Gastrocnemius medialis (tissue), 4 donors: Measurements from ENCODE around the gene SGMS1. TPM values are rescaled to one million over a fixed set of nuclear protein-coding genes. Genes with fewer than 3 reads are reported as not detected.
"Not testable (repeated sequence)": the region's sequence is repeated elsewhere in the genome, so short reads cannot be mapped to it uniquely, and the experiment has no call there.

ENCODE experiments used
- ATAC-seq, 2 donors: fragments of 150-250 bp; one replicate each; pipeline ENCODE4 v1.9.1; 2016
- DNase-seq, 2 donors: peaks; one replicate each; pipeline ENCODE4 v3.0.0-alpha.2; 2019
- H3K27ac ChIP-seq, 4 donors: fragments of 200-600 bp; sonication (generic); 1 replicate in 1 of 4; 2 replicates in 3 of 4; pipeline ENCODE4 v1.5.1; 2016 to 2018; ENCODE audit warnings: mild to moderate bottlenecking in 2 of 4, moderate library complexity in 1 of 4
- H3K27me3 ChIP-seq, 3 donors: fragments of 200-600 bp; sonication (generic) in 2 of 3; 1 replicate in 1 of 3; 2 replicates in 2 of 3; pipeline versions ENCODE4 v1.5.1 to v1.6.0; 2016 to 2019; ENCODE audit warnings: mild to moderate bottlenecking in 1 of 3, moderate library complexity in 1 of 3
- H3K36me3 ChIP-seq, 2 donors: fragments of 200-600 bp; sonication (generic) in 1 of 2; one replicate each; pipeline ENCODE4 v1.5.1; 2017 to 2018
- H3K4me1 ChIP-seq, 2 donors: fragments of 200-600 bp; sonication (generic) in 1 of 2; one replicate each; pipeline ENCODE4 v1.5.1; 2016 to 2017; ENCODE audit warnings: mild to moderate bottlenecking in 2 of 2
- H3K4me3 ChIP-seq, 4 donors: fragments of 200-600 bp; sonication (generic) in 3 of 4; 1 replicate in 1 of 4; 2 replicates in 3 of 4; pipeline ENCODE4 v1.5.1; 2016 to 2019; ENCODE audit warnings: mild to moderate bottlenecking in 2 of 4
- H3K9me3 ChIP-seq, 3 donors: fragments of 200-600 bp; sonication (generic) in 2 of 3; 1 replicate in 1 of 3; 2 replicates in 2 of 3; pipeline ENCODE4 v1.5.1; 2016 to 2019
- CTCF ChIP-seq, 5 experiments: fragments of 450-650 bp in 3 of 5; fragments of 200-600 bp in 2 of 5; sonication (generic) in 2 of 5; IDR thresholded peaks in 4 of 5; conservative IDR thresholded peaks in 1 of 5; 1 replicate in 4 of 5; 2 replicates in 1 of 5; pipeline ENCODE4 v1.5.1; 2016 to 2019; ENCODE audit warnings: antibody characterized with exemption in 5 of 5, mild to moderate bottlenecking in 3 of 5, moderate library complexity in 3 of 5
- POLR2A ChIP-seq, 2 donors: fragments of 450-650 bp; IDR thresholded peaks; one replicate each; pipeline ENCODE4 v1.6.1; 2017; ENCODE audit warnings: antibody characterized with exemption in 2 of 2, mild to moderate bottlenecking in 2 of 2, moderate library complexity in 2 of 2
- in situ Hi-C, 4 donors: fragments of 200-750 bp; cut with MboI; loops; one replicate each; pipeline versions ENCODE4 v1.15.0 to v1.8.0; 2017; ENCODE audit warnings: low sequenced_read_pairs in 4 of 4
- intact Hi-C: fragments of 100-400 bp; cut with DNase I; formaldehyde crosslinking; loops from one replicate; pipeline ENCODE4 v1.15.1; 2023; ENCODE audit warnings: low total_unique reads
- total RNA-seq, 4 donors: library from RNA; depleted of rRNA; stranded (reverse); fragments of >200 nt; gene quantifications; one replicate each; pipeline versions ENCODE4 v1.1.0 to v1.2.3, GENCODE V29; 2016

Gene SGMS1
- total RNA-seq, 4 donors from 2014 or later = 17.6 to 30.7 (median 25.0) TPM

GRCh38 chr10:50497758-50498157, 126.0 kb downstream of the SGMS1 start:
- intact Hi-C loops = loop anchor here (2.0 kb wide), 1 partner anchor 27 kb away; no protein-coding TSS in a partner anchor
- no peak for DNase-seq
- peak overlapping the region in 2 of 4 donors; percentile 4 to 8 for H3K4me3 ChIP-seq

GRCh38 chr10:50496228-50496627, 127.5 kb downstream of the SGMS1 start:
- intact Hi-C loops = loop anchor here (2.0 kb wide), 1 partner anchor 25 kb away; no protein-coding TSS in a partner anchor
- peaks cover 4 to 16% of the 10 kb centered on the region in 2 donors for H3K4me1 ChIP-seq
- no peak overlapping the region for H3K4me3 ChIP-seq
- in situ Hi-C loops = no loop called here
- ATAC-seq = no peak
- H3K9me3 ChIP-seq = no peaks in the 10 kb centered on the region
- no peaks in the 10 kb centered on the region for H3K36me3 ChIP-seq
- H3K27ac ChIP-seq = peak overlapping the region in 3 of 4 donors; percentile 70 to 79 (median 76)
- H3K27me3 ChIP-seq = no peaks in the 10 kb centered on the region
- TF ChIP-seq POLR2A (IDR thresholded peaks at IDR 0.05) (no peak), CTCF (IDR thresholded peaks at IDR 0.05 in 4 of 5, conservative IDR thresholded peaks at IDR 0.05 in 1 of 5) (no peak)
- no peak for DNase-seq

More at GRCh38 chr10:50497758-50498157, 126.0 kb downstream of the SGMS1 start:
- Histone ChIP-seq H3K27ac (peak overlapping the region; percentile 70 to 82 (median 78)), H3K9me3 (no peaks in the 10 kb centered on the region), H3K36me3 (no peaks in the 10 kb centered on the region), H3K4me1 (peaks cover 4 to 20% of the 10 kb centered on the region in 2 donors), H3K27me3 (no peaks in the 10 kb centered on the region)
- TF ChIP-seq POLR2A (IDR thresholded peaks at IDR 0.05) (no peak), CTCF (IDR thresholded peaks at IDR 0.05 in 4 of 5, conservative IDR thresholded peaks at IDR 0.05 in 1 of 5) (no peak)
- peak; percentile 99 to 100 for ATAC-seq
- in situ Hi-C loops = no loop called here

- TF ChIP-seq POLR2A (IDR thresholded peaks at IDR 0.05) = no peak
- no peak for TF ChIP-seq CTCF (IDR thresholded peaks at IDR 0.05 in 4 of 5, conservative IDR thresholded peaks at IDR 0.05 in 1 of 5)
- Histone ChIP-seq H3K4me3 (no peak overlapping the region), H3K9me3 (no peaks in the 10 kb centered on the region), H3K27me3 (no peaks in the 10 kb centered on the region), H3K4me1 (peaks cover 8 to 13% of the 10 kb centered on the region in 2 donors), H3K27ac (no peak overlapping the region), H3K36me3 (no peaks in the 10 kb centered on the region)
- in situ Hi-C loops = no loop called here
- no peak for DNase-seq
- no peak for ATAC-seq
- intact Hi-C loops = no loop called here
Measured at GRCh38 chr10:50490241-50490640, 133.5 kb downstream of the SGMS1 start.

GRCh38 chr10:50484550-50484949, 139.2 kb downstream of the SGMS1 start:
- H3K4me3 ChIP-seq, H3K36me3 ChIP-seq, ATAC-seq, H3K9me3 ChIP-seq, DNase-seq, in situ Hi-C loops, intact Hi-C loops, H3K27ac ChIP-seq, H3K27me3 ChIP-seq: not testable (repeated sequence)
- H3K4me1 ChIP-seq = peaks cover 8 to 15% of the 10 kb centered on the region in 2 donors

- TF ChIP-seq CTCF (IDR thresholded peaks at IDR 0.05 in 4 of 5, conservative IDR thresholded peaks at IDR 0.05 in 1 of 5) = no peak
- no peak for TF ChIP-seq POLR2A (IDR thresholded peaks at IDR 0.05)
- H3K9me3 ChIP-seq = no peaks in the 10 kb centered on the region
- no peak for DNase-seq
- H3K4me1 ChIP-seq = peaks cover 0 to 6% of the 10 kb centered on the region in 2 donors
- H3K27me3 ChIP-seq = no peaks in the 10 kb centered on the region
- in situ Hi-C loops = no loop called here
- no peak overlapping the region for H3K27ac ChIP-seq
- ATAC-seq = no peak
- intact Hi-C loops = no loop called here
- H3K4me3 ChIP-seq = no peak overlapping the region
- H3K36me3 ChIP-seq = no peaks in the 10 kb centered on the region
Measured at GRCh38 chr10:50480054-50481007, 143.4 kb downstream of the SGMS1 start.
